Measurements from ENCODE around the gene NSUN3.

Gene NSUN3

DNA sequence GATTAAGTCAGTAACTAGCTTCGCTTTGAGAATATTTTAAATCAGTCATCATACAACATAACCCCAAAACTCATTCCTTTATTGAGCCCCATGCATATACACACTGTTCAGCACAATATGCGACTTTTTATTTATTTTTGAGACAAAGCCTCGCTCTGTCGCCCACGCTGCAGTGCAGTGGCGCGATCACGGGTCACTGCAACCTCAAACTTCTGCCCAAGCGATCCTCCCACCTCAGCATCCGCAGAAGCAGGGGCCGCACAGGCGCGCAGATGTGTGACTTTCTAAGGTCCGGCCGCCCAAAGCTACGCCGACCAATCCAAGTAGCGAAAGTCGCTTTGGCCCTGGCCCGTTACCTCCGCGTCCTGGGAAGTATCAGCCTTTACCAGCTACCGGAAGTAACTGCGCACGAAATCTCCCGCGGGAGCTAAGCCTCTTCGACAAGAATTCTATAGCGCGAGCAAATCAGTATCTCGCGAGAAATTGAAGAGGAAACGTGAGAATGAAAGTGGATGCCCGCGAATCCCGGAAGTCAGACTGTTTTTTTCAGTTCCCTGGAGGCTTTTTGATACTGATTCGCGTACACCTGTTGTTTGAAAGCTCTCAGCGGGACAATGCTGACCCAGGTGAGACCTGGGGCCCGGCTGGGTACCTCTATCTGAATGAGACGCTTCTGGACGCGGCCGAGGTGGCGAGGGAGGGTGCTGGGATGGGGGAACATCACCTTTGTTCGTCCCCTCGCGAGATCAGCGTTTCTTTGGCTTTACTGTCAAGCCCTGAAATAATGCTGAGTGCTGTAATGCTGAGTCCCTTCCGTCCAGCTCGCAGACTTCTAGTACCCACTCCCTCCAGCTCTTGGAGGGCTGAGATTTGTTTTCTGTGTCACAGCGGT lies at the start of gene NSUN3, which contains the start of gene DHFR2:
NSUN3 (plus strand) TSS at position 549 of the 892 bp plus-strand sequence; CDS start at position 615, 66 bp downstream.
DHFR2 (minus strand) TSS at position 404 of the 892 bp plus-strand sequence. CDS start 1,405 bp downstream, outside the sequence.
- H3K27ac ChIP-seq, result peak within 1 kb of the TSS; percentile 80
- TF ChIP-seq CTCF (conservative IDR thresholded peaks at IDR 0.05), result no peak

GRCh38 chr3:94015025-94015424 lies 47.8 kb upstream of the NSUN3 start:
- H3K27ac ChIP-seq, result no peak overlapping the region
- TF ChIP-seq CTCF (conservative IDR thresholded peaks at IDR 0.05) (no peak), ZFX (IDR thresholded peaks at IDR 0.05) (no peak)

DNA sequence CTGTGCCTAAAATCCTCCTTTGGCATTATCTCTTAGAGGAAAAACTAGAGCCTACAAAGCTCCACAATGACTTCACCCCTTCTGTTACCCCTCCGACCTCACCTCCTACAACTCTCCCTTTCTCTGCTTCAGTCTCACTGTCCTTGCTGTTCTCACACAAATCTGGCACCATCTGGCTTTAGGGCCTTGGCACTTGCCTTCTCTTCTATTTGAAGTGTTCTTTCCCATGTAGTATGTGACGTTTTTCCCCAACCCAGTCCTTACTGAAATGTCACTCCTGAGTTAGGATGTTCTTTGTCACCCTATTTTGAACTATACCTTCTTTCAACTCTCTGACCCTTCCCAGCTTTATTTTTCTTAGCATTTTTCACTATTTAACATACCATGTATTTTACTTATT lies 43.2 kb upstream of the NSUN3 start:
- H3K27ac ChIP-seq, result no peak overlapping the region
- no peak for TF ChIP-seq ZFX (IDR thresholded peaks at IDR 0.05)
- no peak for TF ChIP-seq CTCF (conservative IDR thresholded peaks at IDR 0.05)

DNA sequence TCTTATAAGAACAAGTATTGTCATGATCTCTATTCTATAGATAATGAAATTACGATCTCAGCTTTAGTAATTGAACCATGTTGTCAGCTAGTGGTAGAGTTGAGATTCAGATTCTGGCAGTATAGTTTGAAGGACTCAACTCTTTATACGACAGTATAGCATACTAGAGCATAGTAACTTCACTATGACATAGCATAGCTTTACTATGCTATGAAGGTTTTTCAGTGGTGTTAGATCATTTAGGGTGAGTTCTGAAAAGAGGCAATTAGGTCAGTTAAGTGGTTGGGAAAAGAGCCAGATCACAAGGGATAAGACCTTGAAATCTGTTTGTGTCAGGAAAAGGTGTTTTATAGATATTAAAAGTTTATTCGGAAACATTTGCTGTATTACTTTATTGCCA lies 42.6 kb upstream of the NSUN3 start:
- no peak for TF ChIP-seq CTCF (conservative IDR thresholded peaks at IDR 0.05)
- no peak for TF ChIP-seq ZFX (IDR thresholded peaks at IDR 0.05)

GRCh38 chr3:94024385-94024784 lies 38.5 kb upstream of the NSUN3 start:
- TF ChIP-seq CTCF (conservative IDR thresholded peaks at IDR 0.05), result no peak
- TF ChIP-seq ZFX (IDR thresholded peaks at IDR 0.05), result no peak

More for the DNA sequence above, 42.6 kb upstream of the NSUN3 start:
- no peak overlapping the region for H3K27ac ChIP-seq

DNA sequence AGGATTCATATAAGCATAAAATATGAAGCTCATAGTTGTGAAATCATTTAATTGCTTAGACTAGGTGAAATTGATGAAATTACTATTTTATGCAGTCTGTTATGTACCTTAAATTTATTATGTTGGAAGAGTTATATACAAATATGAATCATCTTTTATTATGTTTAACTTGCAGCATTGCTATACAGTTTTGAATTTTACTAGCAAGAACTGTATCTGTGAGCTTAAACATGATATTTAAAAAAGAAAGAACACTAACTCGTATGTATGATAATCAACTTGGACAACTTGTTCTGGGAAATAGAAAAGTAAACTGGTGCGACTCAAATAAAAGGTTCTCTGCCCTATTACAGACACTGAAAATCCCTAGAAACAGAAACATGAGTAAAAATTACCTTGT lies 36.2 kb upstream of the NSUN3 start:
- TF ChIP-seq CTCF (conservative IDR thresholded peaks at IDR 0.05) (no peak), ZFX (IDR thresholded peaks at IDR 0.05) (no peak)
- no peak overlapping the region for H3K27ac ChIP-seq

More at GRCh38 chr3:94024385-94024784, 38.5 kb upstream of the NSUN3 start:
- no peak overlapping the region for H3K27ac ChIP-seq

DNA sequence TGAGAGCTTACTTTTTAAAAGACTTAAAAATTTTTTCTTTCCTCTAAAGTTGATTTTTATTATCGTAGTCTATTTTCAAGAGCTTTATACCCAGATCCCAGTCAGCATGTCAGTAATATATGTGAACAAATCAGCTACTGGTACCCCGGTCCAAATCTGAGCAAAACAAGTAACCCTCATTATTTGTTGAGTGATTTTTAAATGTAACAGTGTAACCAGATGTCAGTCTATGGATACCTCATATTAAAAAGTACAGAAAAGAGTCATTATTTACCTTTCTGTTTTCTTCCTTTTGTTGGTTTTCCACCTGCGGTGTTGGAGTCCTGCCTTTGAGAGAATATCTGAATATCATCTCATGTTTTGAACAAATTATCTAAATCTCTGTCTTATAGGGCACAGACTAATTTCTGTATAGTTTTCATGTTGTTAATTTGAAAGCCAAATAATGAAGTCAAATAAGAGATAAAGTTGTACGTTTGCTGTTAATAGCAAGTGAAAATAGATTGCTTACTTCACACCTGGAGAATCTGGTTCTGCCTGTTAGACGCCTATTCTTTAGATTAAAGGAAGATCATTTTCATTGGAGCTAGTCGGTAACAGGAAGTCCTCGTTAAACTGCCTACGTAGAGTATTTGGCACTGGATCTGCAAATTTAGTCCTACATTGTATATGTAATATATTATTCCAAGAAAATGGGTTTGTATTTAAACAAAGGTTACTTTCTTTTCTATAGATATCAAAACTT lies 34.6 kb upstream of the NSUN3 start, which contains the start of gene STX19:
STX19 (minus strand) TSS at position 505 of the 745 bp plus-strand sequence. CDS start 13,328 bp downstream, outside the sequence.
- no peak for TF ChIP-seq CTCF (conservative IDR thresholded peaks at IDR 0.05)
- no peak for TF ChIP-seq ZFX (IDR thresholded peaks at IDR 0.05)
- H3K27ac ChIP-seq, result no peak within 1 kb of the TSS
